Mucosa of stomach (tissue), 1 donor: Measurements from ENCODE around the gene ARHGDIA.
A peak's percentile ranks its signal among the peaks of the same experiment; 100 is the strongest.
"Not testable (repeated sequence)": the region's sequence is repeated elsewhere in the genome, so short reads cannot be mapped to it uniquely, and the experiment has no call there.

Experiments used
- H3K27me3 ChIP-seq: one replicate; pipeline ENCODE4 v1.7.0; 2013; ENCODE audit warnings: mild to moderate bottlenecking, low read length; ENCODE audit not compliant: control insufficient read depth, insufficient read depth
- H3K36me3 ChIP-seq: one replicate; pipeline ENCODE4 v1.7.0; 2013; ENCODE audit warnings: low read length; ENCODE audit not compliant: control insufficient read depth, insufficient read depth
- H3K4me1 ChIP-seq: one replicate; pipeline ENCODE4 v1.7.0; 2013; ENCODE audit warnings: mild to moderate bottlenecking, low read length; ENCODE audit not compliant: control insufficient read depth, insufficient read depth
- H3K4me3 ChIP-seq: one replicate; pipeline ENCODE4 v1.7.0; 2013; ENCODE audit warnings: low read length
- H3K9ac ChIP-seq: one replicate; pipeline ENCODE4 v1.7.0; 2013; ENCODE audit warnings: mild to moderate bottlenecking, low read length, moderate library complexity
- H3K9me3 ChIP-seq: one replicate; pipeline ENCODE4 v1.7.0; 2013; ENCODE audit warnings: mild to moderate bottlenecking, low read length, moderate library complexity; ENCODE audit not compliant: control insufficient read depth
- donor health status: Pancreatic carcinoma.

Gene ARHGDIA

DNA sequence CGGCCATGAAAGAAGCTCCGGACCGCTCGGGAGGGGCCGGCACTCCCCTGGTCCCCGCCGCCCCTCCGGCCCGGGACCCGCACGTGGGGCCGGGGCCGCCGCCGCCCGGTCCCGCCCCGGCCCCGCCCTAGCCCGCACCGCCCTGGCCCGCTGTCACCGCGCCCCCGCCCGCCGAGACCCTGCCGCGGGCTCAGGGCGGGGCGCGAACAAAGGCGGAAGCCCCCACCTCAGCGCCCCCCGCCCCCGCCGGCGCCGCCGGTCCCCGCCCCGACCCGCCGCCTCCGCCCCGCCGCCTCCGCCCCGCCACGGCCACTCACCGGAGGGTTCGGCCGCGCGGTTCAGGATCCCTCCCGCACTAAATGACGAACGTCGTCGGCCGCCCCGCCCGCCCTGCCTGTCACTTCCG lies at the start of gene ARHGDIA:
Gene ARHGDIA, minus strand, starts transcription at position 357 of the 406 bp plus-strand sequence. CDS start 1,407 bp downstream, outside the sequence.
- H3K9ac ChIP-seq, result peak within 1 kb of the TSS; percentile 91
- peak within 1 kb of the TSS; percentile 95 for H3K4me3 ChIP-seq
- H3K4me1 ChIP-seq, result peaks cover 48% of the 10 kb centered on the region
- H3K27me3 ChIP-seq, result no peaks in the 10 kb centered on the region
- peaks cover 11% of the 10 kb centered on the region for H3K36me3 ChIP-seq
- no peaks in the 10 kb centered on the region for H3K9me3 ChIP-seq

GRCh38 chr17:81918832-81919545 lies 47.9 kb upstream of the ARHGDIA start:
- H3K36me3 ChIP-seq, result peaks cover 28% of the 10 kb centered on the region

DNA sequence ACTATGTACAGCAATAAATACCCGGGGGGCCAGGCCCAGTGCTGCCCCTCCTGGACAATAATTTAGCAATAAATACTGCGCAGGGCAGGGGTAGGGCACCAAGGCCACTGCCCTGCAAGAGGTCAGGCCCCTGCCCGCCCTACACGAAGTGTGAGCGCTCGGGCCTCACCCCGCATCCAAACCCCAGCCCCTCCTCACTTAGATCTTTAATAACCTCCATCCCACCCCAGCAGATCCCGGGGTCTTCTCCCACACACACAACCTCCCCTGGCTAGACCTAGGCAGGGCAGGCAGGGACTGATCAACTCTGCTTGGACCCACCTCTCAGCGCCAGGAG lies 47.2 kb upstream of the ARHGDIA start:
- H3K4me1 ChIP-seq, result peaks cover 65% of the 10 kb centered on the region
- H3K4me3 ChIP-seq, H3K27me3 ChIP-seq, H3K9me3 ChIP-seq: not testable (repeated sequence)
- H3K36me3 ChIP-seq, result peaks cover 35% of the 10 kb centered on the region
- H3K9ac ChIP-seq, result peak overlapping the region; percentile 31

More at GRCh38 chr17:81918832-81919545, 47.9 kb upstream of the ARHGDIA start:
- no peaks in the 10 kb centered on the region for H3K27me3 ChIP-seq
- no peaks in the 10 kb centered on the region for H3K9me3 ChIP-seq
- no peak overlapping the region for H3K4me3 ChIP-seq
- peaks cover 72% of the 10 kb centered on the region for H3K4me1 ChIP-seq
- peak overlapping the region; percentile 67 for H3K9ac ChIP-seq

GRCh38 chr17:81917565-81918332 lies 46.6 kb upstream of the ARHGDIA start, which contains the start of gene SIRT7:
Gene SIRT7 (minus strand): TSS chr17:81918176. CDS start chr17:81918131, 45 bp downstream.
- H3K9me3 ChIP-seq, result no peaks in the 10 kb centered on the region
- H3K4me1 ChIP-seq, result peaks cover 64% of the 10 kb centered on the region

GRCh38 chr17:81916234-81917001 lies 45.3 kb upstream of the ARHGDIA start:
- H3K36me3 ChIP-seq, result peaks cover 36% of the 10 kb centered on the region
- peaks cover 68% of the 10 kb centered on the region for H3K4me1 ChIP-seq
- no peaks in the 10 kb centered on the region for H3K27me3 ChIP-seq
- H3K9me3 ChIP-seq, result no peaks in the 10 kb centered on the region
- peak overlapping the region; percentile 63 for H3K9ac ChIP-seq
- H3K4me3 ChIP-seq, result peak overlapping the region; percentile 28

More at GRCh38 chr17:81917565-81918332, 46.6 kb upstream of the ARHGDIA start, which contains the start of gene SIRT7:
- H3K27me3 ChIP-seq, result no peaks in the 10 kb centered on the region
- peak within 1 kb of the TSS; percentile 28 for H3K4me3 ChIP-seq
- peaks cover 36% of the 10 kb centered on the region for H3K36me3 ChIP-seq
- peak within 1 kb of the TSS; percentile 67 for H3K9ac ChIP-seq

GRCh38 chr17:81915331-81915730 lies 44.2 kb upstream of the ARHGDIA start:
- Histone ChIP-seq H3K27me3 (no peaks in the 10 kb centered on the region), H3K4me3 (no peak overlapping the region), H3K4me1 (peaks cover 62% of the 10 kb centered on the region), H3K9me3 (no peaks in the 10 kb centered on the region), H3K36me3 (peaks cover 31% of the 10 kb centered on the region), H3K9ac (no peak overlapping the region)

GRCh38 chr17:81914103-81914850 lies 43.1 kb upstream of the ARHGDIA start:
- Histone ChIP-seq H3K9me3 (no peaks in the 10 kb centered on the region), H3K4me1 (peaks cover 62% of the 10 kb centered on the region), H3K4me3 (no peak overlapping the region), H3K27me3 (no peaks in the 10 kb centered on the region), H3K36me3 (peaks cover 27% of the 10 kb centered on the region), H3K9ac (no peak overlapping the region)

- Histone ChIP-seq H3K9ac (no peak overlapping the region), H3K4me3 (no peak overlapping the region), H3K4me1 (peaks cover 58% of the 10 kb centered on the region), H3K9me3 (no peaks in the 10 kb centered on the region), H3K27me3 (no peaks in the 10 kb centered on the region), H3K36me3 (peaks cover 27% of the 10 kb centered on the region)
Measured at GRCh38 chr17:81913394-81914102, 42.4 kb upstream of the ARHGDIA start.

DNA sequence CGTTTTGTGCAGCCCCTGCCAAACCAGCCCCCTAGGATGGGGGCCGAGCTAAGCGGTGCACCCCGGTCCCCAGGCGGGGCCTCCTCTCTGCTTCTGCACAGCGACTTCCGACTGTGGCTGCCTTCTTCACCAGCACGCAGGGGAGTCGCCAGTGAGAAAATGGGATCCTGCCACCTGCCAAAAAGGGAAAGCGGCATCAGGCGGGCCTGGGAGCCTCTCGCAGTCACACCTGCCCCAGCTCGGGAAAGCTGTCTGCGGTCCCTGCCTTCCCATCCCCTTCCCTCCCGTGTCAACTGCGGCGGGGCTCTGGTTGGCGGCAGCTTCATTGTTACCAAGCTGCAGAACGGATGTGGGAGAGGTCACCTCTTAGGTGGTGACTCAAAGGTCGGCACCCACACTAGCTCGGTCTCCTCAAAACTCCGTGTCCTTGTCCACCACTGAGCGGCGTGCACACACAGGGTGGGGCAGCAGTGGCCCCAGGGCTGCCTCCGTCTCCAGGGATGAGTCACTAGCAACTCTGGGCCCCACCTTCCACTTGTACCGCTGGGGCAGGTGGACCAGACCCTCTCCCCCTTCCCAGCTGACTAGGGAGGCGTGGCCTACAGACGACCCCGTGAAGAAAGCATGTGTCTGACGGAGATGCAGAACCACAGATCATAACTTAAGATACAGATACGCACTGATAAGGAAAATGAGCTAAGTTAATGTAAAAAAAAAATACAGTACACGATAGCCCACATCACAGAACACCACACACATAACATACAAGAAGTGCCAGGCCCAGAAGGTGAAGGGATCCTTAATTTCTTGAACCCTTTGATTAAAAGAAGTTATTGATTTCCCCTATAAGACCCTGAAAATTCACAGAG lies 41.5 kb upstream of the ARHGDIA start:
- Histone ChIP-seq H3K4me1 (peaks cover 53% of the 10 kb centered on the region), H3K27me3 (no peaks in the 10 kb centered on the region), H3K4me3 (no peak overlapping the region), H3K9ac (no peak overlapping the region), H3K9me3 (no peaks in the 10 kb centered on the region), H3K36me3 (peaks cover 29% of the 10 kb centered on the region)

- H3K9ac ChIP-seq, result no peak overlapping the region
- peaks cover 31% of the 10 kb centered on the region for H3K36me3 ChIP-seq
- H3K27me3 ChIP-seq, result no peaks in the 10 kb centered on the region
- H3K9me3 ChIP-seq, result no peaks in the 10 kb centered on the region
- H3K4me1 ChIP-seq, result peaks cover 50% of the 10 kb centered on the region
- H3K4me3 ChIP-seq, result no peak overlapping the region
Measured at GRCh38 chr17:81911969-81912368, 40.8 kb upstream of the ARHGDIA start.
